ENCODE data around the gene CHAT.

DNA sequence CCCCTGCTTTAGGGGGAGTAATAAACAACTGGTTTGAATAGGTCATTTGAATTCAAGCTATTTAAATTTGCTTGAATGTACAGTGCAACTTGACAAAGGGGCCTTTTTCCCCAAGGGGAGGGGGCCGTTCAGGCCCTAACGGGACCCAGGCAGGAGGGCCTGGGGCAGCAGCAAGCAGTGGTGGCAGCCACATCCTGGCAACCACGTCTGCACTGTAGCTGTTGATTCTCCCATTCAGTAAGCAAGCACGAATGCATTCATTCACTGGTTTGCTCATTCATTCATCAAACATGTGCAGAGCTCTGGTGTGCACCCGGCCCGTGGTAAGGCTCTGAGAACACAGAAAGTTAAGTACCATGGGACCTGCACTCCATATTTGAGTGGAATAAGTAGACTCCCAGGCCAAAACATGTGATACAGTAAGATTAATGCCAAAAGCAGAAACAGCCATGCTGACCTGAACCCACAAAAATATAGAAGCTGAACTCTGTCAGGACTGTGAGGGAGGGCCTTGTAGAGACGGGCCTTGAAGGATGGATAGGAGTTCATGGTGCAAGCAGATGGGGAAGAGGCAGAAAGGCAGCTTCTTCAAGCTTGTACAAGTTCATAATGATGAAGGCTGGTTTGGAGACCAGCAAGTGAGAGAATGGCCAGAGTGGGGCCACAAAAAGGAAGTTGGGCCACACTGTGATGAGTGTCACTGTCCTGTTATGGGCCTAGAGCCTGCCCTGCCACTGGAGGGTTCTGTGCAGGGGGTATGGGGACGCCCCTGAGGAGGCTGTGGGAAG, 36.3 kb downstream of the CHAT start:
- TF ChIP-seq REST (IDR thresholded peaks at IDR 0.05; ENCODE audit: insufficient read depth in 1 of 2, low read depth in 2 of 2, low read length in 2 of 2) (no peak), TAF1 (IDR thresholded peaks at IDR 0.05; ENCODE audit: borderline replicate concordance, insufficient read depth, low read length) (no peak), POLR2AphosphoS5 (IDR thresholded peaks at IDR 0.05; ENCODE audit: low read depth, low read length) (no peak)

All from PFSK-1 (cell line).